Prostate gland (tissue), 2 donors: Measurements from ENCODE around the gene ENDOV. TPM values are rescaled to one million over a fixed set of nuclear protein-coding genes. Genes with fewer than 3 reads are reported as not detected.

Experiments used
- DNase-seq: peaks from one replicate; pipeline ENCODE4 v3.0.0-alpha.2; 2019; ENCODE audit warnings: low spot score
- H3K27ac ChIP-seq, 2 donors: fragments of 200-600 bp; sonication (generic); 2 replicates each; pipeline ENCODE4 v1.5.1; 2017 to 2019
- H3K27me3 ChIP-seq: fragments of 200-600 bp; sonication (generic); replicated peaks from 2 replicates; pipeline ENCODE4 v1.5.1; 2019; ENCODE audit not compliant: insufficient read depth
- H3K36me3 ChIP-seq, 2 donors: fragments of 200-600 bp; sonication (generic); 1 replicate in 1 of 2; 2 replicates in 1 of 2; pipeline versions ENCODE4 v1.5.1 to v1.8.1; 2017 to 2019
- H3K4me1 ChIP-seq: fragments of 200-600 bp; sonication (generic); replicated peaks from 2 replicates; pipeline ENCODE4 v1.5.1; 2019
- H3K4me3 ChIP-seq, 2 donors: fragments of 200-600 bp; sonication (generic); 2 replicates each; pipeline ENCODE4 v1.5.1; 2017 to 2019
- H3K9me3 ChIP-seq: fragments of 200-600 bp; sonication (generic); 2 replicates; pipeline ENCODE4 v1.5.1; 2017
- CTCF ChIP-seq, 4 experiments: fragments of 200-600 bp in 2 of 4; fragments of 450-650 bp in 2 of 4; sonication (generic) in 2 of 4; IDR thresholded peaks; 1 replicate in 3 of 4; 2 replicates in 1 of 4; pipeline ENCODE4 v1.5.1; 2016 to 2019; ENCODE audit warnings: antibody characterized with exemption in 4 of 4, mild to moderate bottlenecking in 2 of 4, moderate library complexity in 2 of 4
- POLR2A ChIP-seq: fragments of 450-650 bp; IDR thresholded peaks from one replicate; pipeline ENCODE4 v1.6.1; 2016; ENCODE audit warnings: antibody characterized with exemption, mild to moderate bottlenecking
- POLR2AphosphoS5 ChIP-seq: sonication (generic); formaldehyde crosslinking; IDR thresholded peaks from one replicate; pipeline ENCODE4 v1.6.1; 2017; ENCODE audit warnings: antibody characterized with exemption
- whole genome bisulfite sequencing: methylation state at CpG from one replicate; pipeline ENCODE4 v1.1.5; 2018; 5-methylcytosine and 5-hydroxymethylcytosine counted together
- intact Hi-C: fragments of 100-400 bp; cut with DNase I; formaldehyde crosslinking; loops from one replicate; pipeline ENCODE4 v1.14.2; 2022
- total RNA-seq, 2 donors: library from RNA; depleted of rRNA; stranded (reverse); fragments of >200 nt; gene quantifications; one replicate each; pipeline ENCODE4 v1.1.0, GENCODE V29; 2016

ENDOV gene
- total RNA-seq, 2 donors from 2014 or later, result 17.0 to 36.9 TPM

DNA sequence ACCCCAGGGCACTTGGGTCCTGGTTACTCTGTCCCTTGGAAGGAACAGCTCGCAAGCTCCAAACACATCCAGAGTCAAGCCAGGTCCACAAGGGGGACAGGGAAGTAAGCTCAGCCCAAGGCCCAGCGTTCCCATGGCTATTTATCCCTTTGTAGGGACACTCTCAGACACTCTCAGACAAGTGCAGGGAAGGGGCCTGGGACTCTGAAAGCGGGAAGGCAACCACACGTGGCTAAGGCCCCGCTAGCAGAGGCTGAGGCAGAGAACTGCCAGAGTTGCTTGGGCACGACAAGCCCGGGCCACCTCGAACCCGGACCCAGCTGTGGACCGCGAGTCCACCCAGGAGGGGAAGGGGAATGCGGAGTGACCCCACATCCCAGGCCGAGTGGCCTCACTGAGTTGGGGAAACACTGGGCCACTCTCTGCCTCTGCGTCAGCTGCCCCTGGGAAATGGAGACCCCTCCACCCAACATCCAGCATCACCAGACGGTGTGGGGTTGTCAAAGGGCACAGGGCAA lies 51.3 kb downstream of the ENDOV start:
- H3K9me3 ChIP-seq, result no peaks in the 10 kb centered on the region
- intact Hi-C loops, result no loop called here
- 76% methylated on average over 14 of the region's 15 CpGs for WGBS
- no peak overlapping the region for H3K27ac ChIP-seq
- DNase-seq, result no peak
- H3K4me1 ChIP-seq, result no peaks in the 10 kb centered on the region
- H3K27me3 ChIP-seq, result peaks cover 4% of the 10 kb centered on the region
- H3K36me3 ChIP-seq, result no peaks in the 10 kb centered on the region
- TF ChIP-seq POLR2AphosphoS5, result no peak
- no peak for TF ChIP-seq CTCF (IDR thresholded peaks at IDR 0.05)
- TF ChIP-seq POLR2A, result no peak
- no peak overlapping the region for H3K4me3 ChIP-seq

GRCh38 chr17:80468242-80468641 lies 53.3 kb downstream of the ENDOV start:
- Histone ChIP-seq H3K27me3 (peaks cover 4% of the 10 kb centered on the region), H3K36me3 (no peaks in the 10 kb centered on the region), H3K27ac (no peak overlapping the region), H3K9me3 (no peaks in the 10 kb centered on the region), H3K4me1 (no peaks in the 10 kb centered on the region), H3K4me3 (no peak overlapping the region)
- intact Hi-C loops, result no loop called here
- WGBS, result 7% methylated on average over 16 of the region's 16 CpGs
- DNase-seq, result no peak
- TF ChIP-seq POLR2AphosphoS5, result no peak
- TF ChIP-seq POLR2A, result no peak
- no peak for TF ChIP-seq CTCF (IDR thresholded peaks at IDR 0.05)

- Histone ChIP-seq H3K27me3 (peaks cover 4% of the 10 kb centered on the region), H3K9me3 (no peaks in the 10 kb centered on the region), H3K27ac (no peak overlapping the region), H3K36me3 (no peaks in the 10 kb centered on the region), H3K4me1 (no peaks in the 10 kb centered on the region), H3K4me3 (no peak overlapping the region)
- TF ChIP-seq CTCF (IDR thresholded peaks at IDR 0.05) (no peak), POLR2AphosphoS5 (no peak), POLR2A (no peak)
- no peak for DNase-seq
- intact Hi-C loops, result no loop called here
- WGBS, result 76% methylated on average over 28 of the region's 28 CpGs
Measured at GRCh38 chr17:80468781-80469493, 54.0 kb downstream of the ENDOV start.

DNA sequence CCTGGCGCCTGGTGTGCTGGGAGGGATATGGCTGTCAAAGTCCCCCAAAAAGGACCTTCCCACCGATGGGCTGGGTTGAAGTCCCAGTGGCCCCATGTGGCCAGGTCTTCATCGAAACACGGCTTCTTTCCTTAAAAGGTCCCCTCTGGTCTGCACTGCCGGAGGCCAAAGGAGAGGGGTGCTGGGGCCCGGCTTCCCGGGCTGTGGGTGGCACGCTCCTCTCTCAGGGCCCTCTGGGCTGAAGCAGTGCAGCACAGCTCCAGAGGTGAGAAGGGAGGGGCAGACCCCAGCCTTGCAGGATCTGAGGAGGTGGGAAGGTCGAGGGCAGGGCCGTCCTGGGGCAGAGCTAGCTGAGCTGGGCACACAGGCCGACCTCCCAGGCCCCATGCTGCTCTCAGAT lies 54.7 kb downstream of the ENDOV start:
- Histone ChIP-seq H3K27ac (no peak overlapping the region), H3K4me3 (no peak overlapping the region), H3K36me3 (no peaks in the 10 kb centered on the region), H3K4me1 (no peaks in the 10 kb centered on the region), H3K27me3 (peaks cover 4% of the 10 kb centered on the region), H3K9me3 (no peaks in the 10 kb centered on the region)
- WGBS, result 82% methylated on average over 11 of the region's 11 CpGs
- TF ChIP-seq CTCF (IDR thresholded peaks at IDR 0.05) (no peak), POLR2AphosphoS5 (no peak), POLR2A (no peak)
- DNase-seq, result no peak
- intact Hi-C loops, result loop anchor here (10.0 kb wide), 1 partner anchor 385 kb away; no protein-coding TSS in a partner anchor

- Histone ChIP-seq H3K4me3 (no peak overlapping the region), H3K27me3 (peaks cover 4% of the 10 kb centered on the region), H3K36me3 (no peaks in the 10 kb centered on the region), H3K9me3 (no peaks in the 10 kb centered on the region), H3K27ac (no peak overlapping the region), H3K4me1 (peaks cover 7% of the 10 kb centered on the region)
- DNase-seq, result no peak
- intact Hi-C loops, result loop anchor here (10.0 kb wide), 1 partner anchor 384 kb away; no protein-coding TSS in a partner anchor
- WGBS, result 72% methylated on average over 21 of the region's 21 CpGs
- TF ChIP-seq POLR2A (no peak), POLR2AphosphoS5 (no peak), CTCF (IDR thresholded peaks at IDR 0.05) (no peak)
Measured at GRCh38 chr17:80470603-80471002, 55.6 kb downstream of the ENDOV start.
